Measurements from ENCODE around the gene TOGARAM2.
"Not testable (repeated sequence)": the region's sequence is repeated elsewhere in the genome, so short reads cannot be mapped to it uniquely, and the experiment has no call there.

The TOGARAM2 gene

DNA sequence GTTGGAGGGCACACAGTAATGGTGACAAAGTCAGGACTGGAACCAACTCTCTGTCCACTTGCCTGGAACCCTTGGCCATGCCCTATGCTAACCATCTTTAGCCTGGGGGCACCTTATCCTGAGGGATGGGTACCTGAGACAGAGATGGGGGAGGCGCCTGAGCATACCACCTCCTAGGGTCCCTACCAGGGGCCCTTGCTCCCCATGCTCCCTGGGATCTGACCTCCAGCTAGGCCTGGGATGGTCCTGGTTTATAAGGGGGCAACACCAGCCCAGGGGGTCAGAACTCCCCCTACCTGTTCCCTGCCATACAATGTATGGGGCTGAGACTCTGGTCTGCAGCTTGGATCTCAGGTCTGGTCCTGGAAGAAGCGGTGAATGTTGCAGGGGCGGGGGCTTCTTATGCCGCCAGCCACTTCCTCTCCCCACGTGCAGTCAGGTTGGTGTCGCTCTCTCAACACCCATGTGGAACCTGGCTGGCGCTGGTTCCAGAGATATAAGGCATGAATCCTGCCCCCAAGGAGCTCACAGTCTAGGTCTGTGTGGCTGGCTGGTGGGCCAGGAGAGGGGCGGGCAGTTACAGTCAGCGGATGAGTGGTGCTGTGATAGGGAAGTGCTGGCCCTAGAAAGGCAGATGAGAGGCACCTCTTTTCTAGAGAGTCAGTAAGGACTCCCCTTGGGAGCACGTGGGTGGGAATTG lies 3.8 kb upstream of the TOGARAM2 start:
- no peak for DNase-seq

DNA sequence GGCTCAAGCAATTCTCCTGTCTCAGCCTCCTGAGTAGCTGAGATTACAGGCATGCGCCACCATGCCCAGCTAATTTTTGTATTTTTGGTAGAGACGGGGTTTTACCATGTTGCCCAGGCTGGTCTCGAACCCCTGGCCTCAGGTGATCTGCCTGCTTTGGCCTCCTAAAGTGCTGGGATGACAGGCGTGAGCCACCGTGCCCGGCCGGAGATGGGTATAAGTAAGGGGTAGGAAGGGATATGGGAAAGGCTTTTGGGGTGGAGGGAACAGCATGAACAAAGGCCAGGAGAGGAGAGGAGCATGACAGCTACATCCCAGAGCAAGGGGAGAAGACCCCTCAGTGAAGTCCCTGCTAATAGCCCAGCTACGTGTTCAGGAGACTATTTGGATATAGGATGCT lies 3.1 kb upstream of the TOGARAM2 start:
- DNase-seq, result not testable (repeated sequence)

DNA sequence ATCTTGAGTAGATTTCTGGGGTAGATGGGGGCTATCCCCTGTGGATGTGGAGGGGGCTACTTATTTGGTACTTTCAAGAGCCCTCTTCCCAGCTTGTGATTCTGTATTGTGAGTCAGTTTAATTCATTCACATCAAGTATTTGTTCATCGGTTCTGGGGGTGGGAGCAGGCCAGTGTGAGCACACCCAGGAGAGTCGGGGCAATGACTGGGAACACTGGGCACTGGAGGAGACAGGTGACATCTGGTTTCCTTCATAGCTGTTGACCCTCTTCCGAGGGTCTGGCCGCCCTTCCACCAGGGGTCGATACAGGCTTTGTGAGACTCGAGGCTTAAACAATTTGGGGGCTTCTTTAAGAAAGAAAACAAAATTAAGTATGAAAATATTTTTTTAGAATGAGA lies 2.5 kb upstream of the TOGARAM2 start:
- DNase-seq, result no peak

DNA sequence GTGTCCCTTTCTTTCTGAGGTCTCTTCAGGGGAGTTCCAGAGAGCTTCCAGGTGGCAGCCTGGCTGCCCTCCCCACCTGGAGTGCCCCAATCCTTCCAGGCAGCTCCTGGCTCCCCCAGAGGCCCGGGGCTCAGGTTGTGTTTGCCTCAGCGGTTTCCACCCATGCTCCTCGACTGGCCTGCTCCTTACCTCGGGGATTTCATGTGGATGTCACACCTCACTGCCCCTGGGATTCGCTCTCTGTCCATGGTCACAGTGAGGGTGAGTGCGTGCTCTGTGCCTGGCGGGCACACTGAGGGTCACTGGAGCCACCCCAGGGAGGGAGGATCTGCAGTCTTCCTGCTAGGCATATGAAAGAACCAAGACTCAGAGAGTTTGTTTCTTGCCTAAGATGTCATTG lies 2.1 kb upstream of the TOGARAM2 start:
- DNase-seq, result no peak

DNA sequence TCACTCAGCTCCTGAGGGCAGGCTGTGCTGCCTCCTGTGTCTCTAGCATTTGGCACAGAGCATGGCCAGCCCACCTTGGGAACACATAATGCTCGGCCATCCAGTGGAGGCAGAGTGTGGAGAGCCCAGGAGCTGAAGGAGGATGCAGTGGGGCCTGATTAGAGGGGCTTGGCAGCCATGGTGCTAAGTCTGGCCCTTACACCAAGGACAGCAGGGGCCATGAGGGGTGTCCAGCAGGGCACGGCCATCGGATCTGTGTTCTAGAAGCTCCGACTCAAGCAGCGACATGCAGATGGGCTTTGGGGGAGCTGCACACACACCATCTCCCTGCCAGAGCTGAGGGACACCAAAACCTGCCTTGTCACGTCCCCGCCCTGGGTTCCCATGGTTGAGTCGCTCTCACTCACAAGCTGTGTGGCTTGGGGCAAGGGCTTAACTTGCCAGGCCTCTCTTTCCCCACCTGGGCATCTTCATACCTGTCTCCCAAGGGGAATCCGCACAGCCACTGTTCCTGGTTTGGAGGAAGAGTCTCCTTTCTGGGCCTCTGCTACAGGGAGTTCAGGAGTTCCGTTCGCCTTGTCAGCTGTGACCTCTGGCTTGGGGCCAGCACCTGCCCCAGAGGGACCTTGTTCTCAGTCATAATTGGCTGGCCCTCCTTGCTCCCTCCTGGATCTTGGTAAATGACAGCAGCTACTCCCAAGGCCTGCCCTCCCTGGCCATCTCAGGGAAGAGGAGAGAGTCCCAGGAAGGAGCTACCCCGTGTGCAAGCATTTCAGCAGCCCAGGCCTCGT lies 1.3 kb upstream of the TOGARAM2 start:
- no peak for DNase-seq

DNA sequence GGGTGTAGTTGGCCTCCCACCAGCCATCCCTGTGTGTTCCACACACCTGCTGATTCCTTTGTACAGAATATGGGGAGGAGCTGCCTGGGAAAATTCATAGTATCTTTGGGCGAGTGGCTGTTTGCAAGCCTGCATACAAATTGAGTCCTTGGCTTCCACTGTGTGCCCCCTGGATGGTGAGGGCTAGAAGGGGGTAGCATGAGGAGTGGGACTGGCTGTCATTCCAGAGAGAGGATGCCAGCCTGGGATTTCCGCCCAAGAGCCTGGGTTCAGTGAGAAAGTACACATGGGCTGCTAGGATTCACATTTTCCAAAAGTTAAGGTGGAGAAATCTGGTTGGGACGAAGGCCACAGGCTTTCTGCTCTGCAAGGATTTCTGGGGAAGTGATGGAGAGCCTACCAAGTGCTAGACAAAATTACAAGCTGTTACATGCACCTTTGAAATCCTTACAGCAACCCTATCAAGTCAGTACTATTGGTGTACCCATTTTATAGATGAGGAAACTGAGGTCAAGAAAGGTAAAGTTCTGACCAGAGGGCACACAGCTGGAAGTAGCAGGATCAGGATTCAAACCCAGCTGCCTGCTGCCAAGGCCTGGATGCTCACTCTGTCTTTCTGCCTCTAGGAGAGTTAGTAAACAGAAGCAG lies 606 bp upstream of the TOGARAM2 start:
- DNase-seq, result no peak

DNA sequence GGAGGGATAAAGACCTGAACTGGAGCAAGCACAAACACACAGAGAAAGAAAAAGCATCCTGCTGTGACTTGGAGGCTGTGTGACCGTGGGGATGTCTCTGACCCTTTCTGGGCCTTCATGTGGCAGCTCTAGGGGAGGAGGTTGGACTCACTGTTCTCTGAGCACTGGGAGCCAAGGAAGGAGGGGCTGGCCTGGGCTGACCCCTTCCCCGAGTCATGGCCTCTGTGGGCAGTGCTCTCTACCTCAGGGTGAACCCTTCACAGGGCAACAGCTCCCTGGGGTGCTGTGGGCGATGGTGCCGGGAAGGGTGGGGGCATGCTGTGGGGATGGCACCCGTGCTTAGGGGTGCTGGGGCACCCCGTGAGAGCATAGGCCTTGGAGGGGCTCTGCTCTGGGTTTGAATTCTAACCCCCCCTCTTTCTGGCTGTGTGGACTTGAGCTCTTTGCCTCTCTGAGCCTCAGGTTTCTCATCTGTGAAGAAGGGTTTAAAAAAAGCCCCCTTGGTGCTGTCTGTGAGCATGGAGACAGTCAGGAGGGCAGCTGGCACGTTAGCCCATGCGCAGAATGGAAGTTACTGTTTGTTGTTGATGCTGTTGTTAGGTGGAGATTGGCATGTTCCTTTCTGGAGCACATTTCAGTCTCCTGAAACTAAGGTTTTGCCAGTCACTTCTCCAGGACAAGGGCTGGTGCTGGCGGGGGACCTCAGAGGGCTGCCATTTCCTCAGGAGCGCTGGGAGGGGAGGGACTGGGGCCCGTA lies 700 bp downstream of the TOGARAM2 start:
- no peak for DNase-seq

DNA sequence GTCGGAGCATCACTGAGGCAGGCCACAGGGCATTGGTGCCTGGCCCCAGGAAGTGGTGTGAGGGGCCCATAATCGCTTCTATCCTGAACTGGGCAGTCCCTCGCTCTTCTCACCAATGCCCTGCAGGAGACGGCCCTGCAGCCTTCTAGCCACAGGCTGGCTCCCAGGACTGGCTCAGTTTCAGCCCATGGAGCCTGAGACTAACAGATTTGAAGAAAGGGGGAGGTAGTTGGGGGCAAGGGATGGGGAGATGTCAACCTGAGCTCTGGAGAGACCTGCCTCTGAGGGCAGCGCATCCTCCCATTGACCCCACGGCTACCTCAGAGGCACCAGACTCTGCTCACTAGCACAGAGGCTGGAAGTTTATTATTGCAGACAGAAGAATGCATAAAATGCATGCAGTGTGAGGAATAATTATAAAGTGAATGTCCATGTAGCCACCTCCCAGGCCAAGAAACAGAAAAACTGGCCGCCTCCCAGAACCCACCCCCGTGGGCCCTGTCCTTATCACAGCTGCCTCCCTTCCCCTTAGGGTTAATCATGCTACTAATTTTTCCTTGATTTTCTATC lies 1.4 kb downstream of the TOGARAM2 start:
- DNase-seq, result no peak

DNA sequence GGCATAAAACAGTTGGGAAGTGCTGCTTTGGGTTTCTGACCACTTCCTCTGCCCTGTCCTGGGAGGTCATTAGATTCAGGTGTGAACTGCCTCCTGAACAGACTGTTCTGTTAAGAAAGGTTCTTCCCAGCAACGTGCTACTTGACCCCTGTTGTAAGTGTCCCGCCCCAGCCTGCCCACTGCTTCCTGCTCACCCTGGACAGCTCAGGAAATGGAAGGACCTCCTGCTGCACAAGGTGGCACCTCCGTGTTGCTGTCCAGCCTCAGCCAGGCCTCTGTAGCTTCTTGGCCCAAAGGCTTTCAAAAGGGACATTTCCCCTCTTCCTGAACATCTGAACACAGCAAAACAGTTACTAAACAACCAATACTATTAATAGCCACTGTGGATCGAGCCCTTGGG lies 5.3 kb downstream of the TOGARAM2 start:
- DNase-seq, result no peak

DNA sequence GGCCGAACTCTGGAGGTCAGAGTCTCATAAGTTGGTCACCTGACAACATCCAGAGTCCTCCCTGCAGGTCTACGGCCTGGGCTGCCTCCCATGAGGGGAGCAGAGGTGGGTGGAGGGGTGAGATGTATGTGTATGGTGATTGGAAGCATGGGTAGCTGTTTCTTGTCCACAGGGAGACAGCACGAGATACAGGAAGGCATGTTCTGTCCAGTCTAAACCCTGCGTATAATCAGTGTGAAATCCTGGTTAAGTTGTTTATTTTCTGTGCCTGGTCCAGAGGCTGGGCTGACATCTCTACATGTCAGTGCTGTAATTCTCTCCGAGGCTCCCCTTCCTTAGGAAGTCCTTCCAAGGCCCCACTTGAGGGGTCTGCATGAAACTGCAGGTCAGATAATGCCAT lies 8.9 kb downstream of the TOGARAM2 start:
- no peak for DNase-seq

DNA sequence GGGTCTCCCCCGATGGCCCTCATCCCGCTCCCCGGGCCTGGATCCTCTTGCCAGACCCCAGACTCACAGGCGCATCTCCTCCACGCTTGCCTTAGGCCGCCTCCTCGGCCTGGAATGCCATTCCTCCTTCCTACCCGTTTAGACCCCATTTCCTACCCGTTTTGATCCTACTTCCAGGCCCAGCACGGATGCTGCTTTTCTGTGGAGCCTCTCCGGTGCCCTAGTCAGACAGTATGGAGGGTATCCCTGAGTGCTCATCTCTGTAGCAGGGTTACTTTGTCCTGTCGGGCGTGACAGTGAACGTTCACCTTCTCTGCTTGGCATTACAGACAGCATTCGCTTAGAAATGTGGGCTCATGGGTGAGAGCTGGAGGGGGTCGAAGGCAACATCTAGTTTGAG lies 9.3 kb downstream of the TOGARAM2 start:
- DNase-seq, result no peak

DNA sequence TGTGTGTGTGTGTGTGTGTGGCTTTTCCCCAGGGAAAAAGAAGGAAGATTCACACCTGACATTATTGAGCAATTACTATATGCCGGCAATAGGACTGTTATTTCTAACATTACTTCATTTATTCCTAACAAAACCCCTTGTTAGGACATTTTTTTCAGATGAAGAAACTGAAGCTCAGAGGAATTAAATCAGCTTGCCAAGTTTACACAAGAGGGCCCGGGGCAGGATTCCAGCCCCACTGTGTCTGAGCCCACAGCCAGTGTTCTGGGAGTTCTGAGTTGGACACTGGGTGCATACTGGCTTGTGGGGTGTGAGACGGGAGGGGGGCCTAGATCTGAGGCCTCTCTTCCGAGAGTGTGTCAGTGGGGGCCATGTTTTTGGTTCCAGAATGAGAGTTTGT lies 9.9 kb downstream of the TOGARAM2 start:
- DNase-seq, result no peak

DNA sequence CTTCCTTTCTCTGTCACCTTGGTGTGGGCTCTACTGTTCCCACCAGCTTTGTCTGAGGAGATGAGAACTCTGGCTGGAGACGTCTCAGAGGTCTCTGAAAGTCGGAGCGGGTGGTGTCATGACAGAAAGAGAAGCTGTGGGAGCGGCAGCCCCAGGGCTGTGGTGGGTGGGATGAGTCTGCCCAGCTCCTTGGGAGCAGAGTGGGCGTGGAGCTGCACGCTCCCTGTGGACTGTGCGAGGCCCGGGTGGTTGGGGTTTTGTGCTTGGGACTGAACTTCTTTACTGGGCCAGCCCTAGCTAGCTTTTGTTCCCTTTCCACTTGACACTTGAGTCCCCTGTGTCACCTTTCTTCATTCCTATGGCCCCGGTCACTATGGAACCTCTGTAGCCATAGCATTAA lies 10.4 kb downstream of the TOGARAM2 start:
- no peak for DNase-seq

DNA sequence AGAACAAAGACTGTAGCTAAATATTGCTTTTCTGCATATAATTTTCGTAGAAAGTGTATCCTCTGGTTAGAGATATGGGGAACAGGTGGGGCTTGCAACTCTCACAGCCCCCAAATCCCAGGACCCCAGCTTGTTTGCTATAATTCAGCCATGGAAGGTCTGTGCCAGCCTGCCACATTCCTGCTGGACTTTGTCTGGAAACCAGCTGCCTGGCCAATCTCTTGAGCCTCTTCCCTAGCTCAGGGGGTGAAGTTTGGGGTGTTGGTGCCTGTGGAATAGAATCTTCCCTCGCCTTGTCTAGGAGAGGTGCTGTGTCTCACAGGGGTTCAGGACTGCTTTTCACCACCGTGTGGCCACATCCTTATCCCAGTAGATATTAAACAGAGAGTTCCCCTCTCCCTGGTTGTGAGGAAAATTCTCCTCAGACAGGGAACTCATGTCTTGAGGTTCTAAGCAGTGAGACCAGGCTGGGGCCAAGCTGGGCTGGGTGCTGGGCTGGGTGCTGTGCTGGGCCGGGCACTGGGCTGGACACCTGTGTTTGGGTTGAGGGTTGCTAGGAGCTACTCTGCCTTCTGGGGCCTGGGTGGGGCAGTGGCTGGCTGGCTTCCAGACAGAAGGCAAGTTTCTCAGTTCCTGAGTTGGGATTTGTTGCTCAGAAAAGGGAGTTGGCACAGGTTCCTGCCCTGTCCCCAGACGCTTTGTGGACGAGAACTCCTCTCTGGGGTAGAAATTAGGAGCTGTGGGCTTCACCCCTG lies 12.3 kb downstream of the TOGARAM2 start:
- no peak for DNase-seq

DNA sequence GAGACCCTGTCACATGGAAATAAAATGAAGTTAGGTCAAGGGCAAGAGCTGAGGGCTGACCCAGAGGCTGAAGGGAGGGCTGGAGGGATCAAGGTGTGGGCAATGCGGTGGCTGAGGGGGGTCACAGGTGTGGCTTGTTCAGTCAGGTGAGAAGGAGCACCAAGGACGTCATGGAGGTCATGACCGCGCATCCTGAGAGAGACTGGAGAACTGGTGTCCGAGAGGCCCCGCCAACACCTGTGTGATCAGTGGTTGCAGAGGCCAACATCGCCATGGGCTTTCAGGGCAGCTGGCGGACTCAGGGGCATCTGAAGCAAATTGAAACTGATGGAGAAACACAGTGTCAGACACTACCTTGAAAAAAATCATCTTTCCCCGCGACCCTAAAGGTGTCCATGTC lies 13.0 kb downstream of the TOGARAM2 start:
- DNase-seq, result no peak

DNA sequence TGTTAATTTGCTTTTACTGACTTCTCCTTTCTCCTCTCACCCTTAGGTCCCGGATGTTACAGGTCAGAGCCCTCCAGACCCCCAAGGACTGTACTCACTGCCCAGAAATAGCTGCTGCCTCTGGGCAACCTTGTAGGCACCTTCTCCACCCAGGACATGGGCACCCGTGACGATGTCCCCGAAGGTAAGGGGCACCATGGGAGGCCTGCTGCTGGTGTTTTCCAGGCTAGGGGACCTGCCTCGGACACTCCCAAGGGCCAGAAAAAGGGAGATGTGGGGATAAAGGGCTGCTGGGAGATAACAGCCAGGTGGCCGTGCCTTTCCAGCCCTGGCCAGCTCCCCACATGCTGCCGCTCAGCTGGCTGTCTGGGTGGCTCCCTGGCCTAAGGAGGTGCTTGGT lies 13.6 kb downstream of the TOGARAM2 start:
- DNase-seq, result no peak

DNA sequence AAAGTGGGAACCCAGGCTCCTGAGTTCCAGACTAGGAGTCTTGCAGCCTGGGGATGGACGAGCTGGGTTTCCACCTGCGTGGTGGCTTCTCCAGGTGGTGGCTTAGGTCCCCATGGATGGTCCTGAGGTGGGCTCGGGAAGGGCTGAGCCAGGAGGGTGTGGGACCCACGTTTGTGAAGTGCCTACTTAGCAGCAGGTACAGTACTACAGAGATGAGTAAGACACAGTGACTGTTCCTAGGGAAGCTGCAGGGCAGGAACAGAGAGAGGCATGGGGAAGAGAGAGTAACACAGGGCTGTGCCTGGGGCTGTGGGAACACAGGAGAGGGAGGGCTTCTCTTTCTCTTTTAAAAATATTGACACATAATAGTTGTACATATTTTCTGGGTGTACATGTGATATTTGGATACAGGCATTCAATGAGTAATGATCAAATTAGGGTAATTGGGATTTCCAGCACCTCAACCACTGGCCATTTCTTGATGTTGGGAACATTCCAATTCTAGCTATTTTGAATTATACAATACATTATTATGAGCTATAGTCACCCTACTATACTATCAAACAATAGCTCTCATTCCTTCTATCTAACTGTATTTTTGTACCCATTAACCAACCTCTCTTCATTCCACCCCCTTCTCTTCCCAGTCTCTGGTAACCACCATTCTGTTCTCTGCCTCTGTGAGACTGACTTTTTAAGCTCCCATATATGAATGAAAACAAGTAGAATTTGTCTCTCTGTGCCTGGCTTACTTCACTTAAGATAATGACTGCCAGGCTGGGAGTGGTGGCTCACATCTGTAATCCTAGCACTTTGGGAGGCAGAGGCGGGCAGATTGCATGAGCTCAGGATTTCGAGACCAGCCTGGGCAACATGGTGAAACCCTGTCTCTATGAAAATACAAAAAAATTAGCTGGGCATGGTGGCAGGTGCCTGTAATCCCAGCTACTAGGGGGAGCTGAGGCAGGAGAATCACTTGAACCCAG lies 15.0 kb downstream of the TOGARAM2 start:
- no peak for DNase-seq

DNA sequence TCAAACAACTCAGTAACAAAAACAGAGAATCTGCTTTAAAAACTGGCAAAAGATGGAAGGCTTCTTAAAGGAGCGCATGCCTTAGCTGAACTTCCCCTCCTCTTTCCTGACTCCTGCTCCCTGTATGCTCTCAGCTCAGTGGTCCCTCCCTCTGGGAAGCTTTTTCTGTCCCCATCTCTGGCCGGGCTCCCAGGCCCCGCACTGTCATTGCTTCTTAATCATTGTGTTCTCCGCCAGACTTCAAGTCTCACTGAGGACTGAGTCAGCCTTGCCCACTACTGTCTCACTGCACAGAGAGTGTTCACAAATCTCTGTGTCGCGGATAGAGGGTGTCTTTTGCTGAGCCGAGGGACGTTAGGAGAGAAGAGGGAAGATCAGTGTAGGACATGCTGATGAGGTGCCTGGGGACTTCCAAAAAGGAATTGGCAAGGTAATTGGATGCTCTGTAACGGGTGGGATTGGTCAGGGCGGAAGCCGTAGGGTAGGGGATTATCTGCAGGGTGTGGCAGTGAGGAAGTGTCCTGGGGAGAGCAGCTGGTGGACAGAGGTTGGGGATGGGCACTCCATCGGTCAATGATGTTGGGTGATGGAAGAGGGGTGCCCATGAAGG lies 16.2 kb downstream of the TOGARAM2 start:
- DNase-seq, result no peak

DNA sequence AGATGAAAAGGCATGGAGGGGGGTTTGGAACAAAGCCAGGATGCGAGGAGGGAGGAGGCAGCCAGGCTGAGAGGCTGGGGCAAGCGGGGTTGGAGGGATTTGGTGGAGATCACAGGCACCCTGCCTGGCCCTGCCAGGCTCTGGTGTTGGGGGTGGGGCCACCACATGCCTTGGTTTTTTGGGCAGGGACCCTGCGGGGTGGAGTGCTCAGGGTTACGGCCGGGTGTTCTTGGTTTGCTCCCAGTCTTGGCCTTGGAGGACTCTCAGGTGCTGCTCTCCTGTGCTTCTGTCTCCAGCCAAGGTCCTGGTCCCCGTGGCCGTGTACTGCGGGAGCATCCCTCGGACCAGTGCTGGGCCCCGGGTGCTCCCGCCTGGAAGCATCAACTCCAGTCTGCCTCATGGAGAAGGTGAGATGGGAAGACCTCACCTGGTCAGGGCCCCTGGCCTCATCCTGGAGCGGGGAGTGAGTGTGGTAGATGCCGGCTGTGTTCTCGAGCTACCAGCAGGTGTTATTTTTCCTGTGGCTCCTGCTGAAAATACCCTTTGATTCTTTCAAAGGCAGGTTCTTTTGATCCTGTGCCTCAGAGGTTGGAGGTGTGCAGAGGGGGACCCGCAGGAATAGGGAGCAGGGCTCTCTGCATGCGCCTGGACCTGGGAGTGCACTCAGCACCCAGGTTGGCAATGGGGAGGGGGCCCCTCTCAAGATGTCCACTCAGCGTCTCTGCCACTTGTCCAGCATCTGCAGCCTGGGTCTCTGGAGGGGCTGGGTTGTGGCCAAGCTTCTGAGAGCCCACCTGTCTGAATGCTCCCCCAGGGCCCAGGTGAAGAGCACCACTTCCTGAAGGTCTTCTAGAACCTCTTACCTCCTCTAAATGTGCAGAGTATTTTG lies 17.0 kb downstream of the TOGARAM2 start:
- DNase-seq, result no peak

DNA sequence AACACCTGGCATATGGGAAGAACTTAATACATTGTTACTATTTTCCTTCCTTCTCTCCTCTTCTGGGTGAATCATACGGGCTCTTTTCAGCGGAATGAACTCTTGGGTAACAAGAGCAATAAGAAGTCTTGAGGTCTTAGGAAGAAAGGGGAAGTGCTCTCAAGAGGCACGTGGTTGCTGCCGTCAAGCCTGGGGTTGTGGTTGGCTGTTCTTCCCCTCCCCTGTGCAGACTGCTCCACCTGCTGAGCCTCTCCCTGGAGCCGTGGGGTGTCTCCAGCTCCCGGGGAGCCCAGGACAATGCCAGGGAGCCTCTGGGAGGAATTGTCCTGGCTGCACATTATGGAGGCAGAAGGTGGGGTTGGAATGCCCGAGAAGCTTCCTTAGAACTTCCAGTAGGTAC lies 19.4 kb downstream of the TOGARAM2 start:
- no peak for DNase-seq

Measured in amniotic stem cell (primary cell).